HEK293 (cell line): ENCODE measurements around the gene TNFRSF21.

Source experiments
- CTCF ChIP-seq: fragments of 450-650 bp; formaldehyde crosslinking; IDR thresholded peaks from 2 replicates; pipeline ENCODE4 v1.5.1; 2016; ENCODE audit warnings: missing biosample characterization, missing genetic modification characterization
- SALL2 ChIP-seq: fragments of 450-650 bp; formaldehyde crosslinking; IDR thresholded peaks from 2 replicates; pipeline ENCODE4 v1.5.0; 2017; ENCODE audit warnings: missing biosample characterization, mild to moderate bottlenecking, missing genetic modification characterization, borderline replicate concordance
- SETDB1 ChIP-seq: IDR thresholded peaks from one replicate; pipeline ENCODE4 v1.6.1; 2017; ENCODE audit warnings: mild to moderate bottlenecking, low read length, moderate library complexity, mixed read lengths; ENCODE audit not compliant: insufficient read length
- TCF7L2 ChIP-seq: IDR thresholded peaks from 2 replicates; pipeline ENCODE4 v1.6.1; 2011; ENCODE audit warnings: low read depth, mild to moderate bottlenecking, inconsistent platforms, low read length, moderate library complexity, borderline replicate concordance
- ZNF214 ChIP-seq: fragments of 450-650 bp; formaldehyde crosslinking; IDR thresholded peaks from 2 replicates; pipeline ENCODE4 v1.5.1; 2017; ENCODE audit warnings: missing biosample characterization, mild to moderate bottlenecking, missing genetic modification characterization, borderline replicate concordance
- ZNF280C ChIP-seq: fragments of 450-650 bp; formaldehyde crosslinking; IDR thresholded peaks from 2 replicates; pipeline ENCODE4 v1.5.1; 2016; ENCODE audit warnings: missing biosample characterization, missing genetic modification characterization
- TF ChIP-seq, protein P1 (sequence below): fragments of 450-650 bp; formaldehyde crosslinking; IDR thresholded peaks from 2 replicates; pipeline ENCODE4 v1.5.0; 2017; ENCODE audit warnings: missing biosample characterization, missing genetic modification characterization, borderline replicate concordance

DNA sequence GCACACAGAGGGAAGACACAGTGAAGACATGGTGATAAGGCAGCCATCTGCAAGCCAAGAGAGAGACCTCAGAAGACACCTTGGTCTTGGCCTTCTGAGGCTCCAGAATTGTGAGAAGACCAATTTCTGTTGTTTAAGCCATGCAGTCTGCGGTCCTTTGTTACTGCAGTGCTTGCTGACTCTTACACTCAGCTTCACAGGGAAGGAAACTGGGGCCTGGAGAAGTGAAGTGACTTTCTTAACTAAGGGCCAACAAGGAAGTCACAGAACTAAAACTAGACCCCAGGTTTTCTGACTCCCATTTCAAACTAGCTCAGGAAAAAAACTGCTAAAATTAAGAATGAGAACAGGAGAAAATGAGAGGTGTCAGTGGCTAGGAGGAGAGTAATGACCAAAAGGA is 74.3 kb downstream of the TNFRSF21 start:
- TF ChIP-seq, protein P1, sequence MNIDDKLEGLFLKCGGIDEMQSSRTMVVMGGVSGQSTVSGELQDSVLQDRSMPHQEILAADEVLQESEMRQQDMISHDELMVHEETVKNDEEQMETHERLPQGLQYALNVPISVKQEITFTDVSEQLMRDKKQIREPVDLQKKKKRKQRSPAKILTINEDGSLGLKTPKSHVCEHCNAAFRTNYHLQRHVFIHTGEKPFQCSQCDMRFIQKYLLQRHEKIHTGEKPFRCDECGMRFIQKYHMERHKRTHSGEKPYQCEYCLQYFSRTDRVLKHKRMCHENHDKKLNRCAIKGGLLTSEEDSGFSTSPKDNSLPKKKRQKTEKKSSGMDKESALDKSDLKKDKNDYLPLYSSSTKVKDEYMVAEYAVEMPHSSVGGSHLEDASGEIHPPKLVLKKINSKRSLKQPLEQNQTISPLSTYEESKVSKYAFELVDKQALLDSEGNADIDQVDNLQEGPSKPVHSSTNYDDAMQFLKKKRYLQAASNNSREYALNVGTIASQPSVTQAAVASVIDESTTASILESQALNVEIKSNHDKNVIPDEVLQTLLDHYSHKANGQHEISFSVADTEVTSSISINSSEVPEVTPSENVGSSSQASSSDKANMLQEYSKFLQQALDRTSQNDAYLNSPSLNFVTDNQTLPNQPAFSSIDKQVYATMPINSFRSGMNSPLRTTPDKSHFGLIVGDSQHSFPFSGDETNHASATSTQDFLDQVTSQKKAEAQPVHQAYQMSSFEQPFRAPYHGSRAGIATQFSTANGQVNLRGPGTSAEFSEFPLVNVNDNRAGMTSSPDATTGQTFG (tag by site-specific recombination), result no peak
- TF ChIP-seq ZNF214 (tag by site-specific recombination) (no peak), TCF7L2 (no peak), ZNF280C (no peak), CTCF (no peak), SALL2 (tag by site-specific recombination) (no peak), SETDB1 (no peak)
